Breast epithelium (tissue), 4 donors: ENCODE data around the gene FCRL6. TPM values are rescaled to one million over a fixed set of nuclear protein-coding genes. Genes with fewer than 3 reads are reported as not detected.
A peak's percentile ranks its signal among the peaks of the same experiment; 100 is the strongest.

Experiments used
- DNase-seq, 2 donors: peaks; one replicate each; pipeline ENCODE4 v3.0.0-alpha.2; 2019; ENCODE audit warnings: low spot score in 2 of 2
- H3K27ac ChIP-seq, 2 donors: fragments of 200-600 bp; sonication (generic) in 1 of 2; one replicate each; pipeline ENCODE4 v1.5.1; 2016 to 2019; ENCODE audit warnings: mild to moderate bottlenecking in 1 of 2
- H3K27me3 ChIP-seq, 2 donors: fragments of 200-600 bp; sonication (generic) in 1 of 2; one replicate each; pipeline versions ENCODE4 v1.5.1 to v1.6.0; 2017 to 2019; ENCODE audit warnings: control low read depth in 1 of 2, mild to moderate bottlenecking in 1 of 2
- H3K36me3 ChIP-seq: fragments of 200-600 bp; one replicate; pipeline ENCODE4 v1.5.1; 2019
- H3K4me1 ChIP-seq, 2 donors: fragments of 200-600 bp; sonication (generic); one replicate each; pipeline ENCODE4 v1.5.1; 2016 to 2019; ENCODE audit warnings: control low read depth in 1 of 2
- H3K4me3 ChIP-seq, 3 donors: fragments of 200-600 bp; sonication (generic); 1 replicate in 2 of 3; 2 replicates in 1 of 3; pipeline ENCODE4 v1.5.1; 2016 to 2019; ENCODE audit warnings: mild to moderate bottlenecking in 3 of 3, moderate library complexity in 2 of 3
- H3K9me3 ChIP-seq, 2 donors: fragments of 200-600 bp; sonication (generic) in 1 of 2; one replicate each; pipeline ENCODE4 v1.5.1; 2016 to 2019; ENCODE audit warnings: control low read depth in 1 of 2
- CTCF ChIP-seq, 3 donors: fragments of 450-650 bp; IDR thresholded peaks; one replicate each; pipeline ENCODE4 v1.5.1; 2016 to 2017; ENCODE audit warnings: antibody characterized with exemption in 3 of 3, mild to moderate bottlenecking in 3 of 3, moderate library complexity in 3 of 3
- POLR2A ChIP-seq: fragments of 450-650 bp; IDR thresholded peaks from one replicate; pipeline ENCODE4 v1.6.1; 2016; ENCODE audit warnings: antibody characterized with exemption, mild to moderate bottlenecking, moderate library complexity
- POLR2AphosphoS5 ChIP-seq, 3 donors: sonication (generic); formaldehyde crosslinking; IDR thresholded peaks; one replicate each; pipeline ENCODE4 v1.6.1; 2017; ENCODE audit warnings: antibody characterized with exemption in 3 of 3
- intact Hi-C: fragments of 100-400 bp; cut with DNase I; formaldehyde crosslinking; loops from one replicate; pipeline ENCODE4 v1.15.1; 2023; ENCODE audit warnings: low total_unique reads
- total RNA-seq, 3 donors: library from RNA; depleted of rRNA; stranded (reverse); fragments of >200 nt; gene quantifications; one replicate each; pipeline ENCODE4 v1.1.0, GENCODE V29; 2016

Gene FCRL6
- total RNA-seq, 3 donors from 2014 or later: 0.80 to 2.8 (median 0.98) TPM

- H3K4me1 ChIP-seq: no peaks in the 10 kb centered on the region
- TF ChIP-seq POLR2AphosphoS5 (IDR thresholded peaks at IDR 0.05) (no peak), POLR2A (no peak), CTCF (IDR thresholded peaks at IDR 0.05) (no peak)
- no peaks in the 10 kb centered on the region for H3K27me3 ChIP-seq
- no peak overlapping the region for H3K4me3 ChIP-seq
- no peaks in the 10 kb centered on the region for H3K9me3 ChIP-seq
- intact Hi-C loops: loop anchor here (2.0 kb wide), 1 partner anchor 43 kb away; no protein-coding TSS in a partner anchor
- no peaks in the 10 kb centered on the region for H3K36me3 ChIP-seq
- DNase-seq: no peak
- H3K27ac ChIP-seq: no peak overlapping the region
Measured at GRCh38 chr1:159851407-159851806, 49.2 kb downstream of the FCRL6 start.

GRCh38 chr1:159853417-159854115 is 51.4 kb downstream of the FCRL6 start:
- intact Hi-C loops: no loop called here
- H3K27me3 ChIP-seq: no peaks in the 10 kb centered on the region
- TF ChIP-seq POLR2AphosphoS5 (IDR thresholded peaks at IDR 0.05): no peak
- TF ChIP-seq CTCF (IDR thresholded peaks at IDR 0.05): no peak
- TF ChIP-seq POLR2A: no peak
- H3K9me3 ChIP-seq: no peaks in the 10 kb centered on the region
- no peaks in the 10 kb centered on the region for H3K36me3 ChIP-seq
- H3K27ac ChIP-seq: peak overlapping the region; percentile 95 to 97
- H3K4me3 ChIP-seq: peak overlapping the region; percentile 61 to 89 (median 77)
- no peak for DNase-seq
- H3K4me1 ChIP-seq: no peaks in the 10 kb centered on the region

- Histone ChIP-seq H3K36me3 (no peaks in the 10 kb centered on the region), H3K4me1 (no peaks in the 10 kb centered on the region), H3K4me3 (peak overlapping the region; percentile 61 to 89 (median 77)), H3K27ac (peak overlapping the region; percentile 95 to 97), H3K9me3 (no peaks in the 10 kb centered on the region), H3K27me3 (no peaks in the 10 kb centered on the region)
- intact Hi-C loops: no loop called here
- DNase-seq: peak; percentile 53 to 69
- TF ChIP-seq CTCF (IDR thresholded peaks at IDR 0.05): no peak
- TF ChIP-seq POLR2A: no peak
- TF ChIP-seq POLR2AphosphoS5 (IDR thresholded peaks at IDR 0.05): no peak
Measured at GRCh38 chr1:159854116-159854692, 52.0 kb downstream of the FCRL6 start.

- Histone ChIP-seq H3K4me3 (peak overlapping the region; percentile 61 to 89 (median 77)), H3K27me3 (no peaks in the 10 kb centered on the region), H3K36me3 (no peaks in the 10 kb centered on the region), H3K27ac (peak overlapping the region; percentile 95 to 97), H3K9me3 (no peaks in the 10 kb centered on the region), H3K4me1 (no peaks in the 10 kb centered on the region)
- DNase-seq: peak; percentile 67 to 79
- TF ChIP-seq POLR2AphosphoS5 (IDR thresholded peaks at IDR 0.05) (peak; percentile 46 to 65 (median 48)), CTCF (IDR thresholded peaks at IDR 0.05) (peak in 1 of 3 donors; percentile 12), POLR2A (no peak)
- intact Hi-C loops: no loop called here
Measured at GRCh38 chr1:159854693-159855192, 52.6 kb downstream of the FCRL6 start.

- no peaks in the 10 kb centered on the region for H3K36me3 ChIP-seq
- peak overlapping the region in 1 of 3 donors; percentile 77 for H3K4me3 ChIP-seq
- no peak for TF ChIP-seq POLR2AphosphoS5 (IDR thresholded peaks at IDR 0.05)
- TF ChIP-seq CTCF (IDR thresholded peaks at IDR 0.05): no peak
- TF ChIP-seq POLR2A: no peak
- H3K4me1 ChIP-seq: no peaks in the 10 kb centered on the region
- H3K9me3 ChIP-seq: no peaks in the 10 kb centered on the region
- intact Hi-C loops: no loop called here
- no peaks in the 10 kb centered on the region for H3K27me3 ChIP-seq
- peak overlapping the region in 1 of 2 donors; percentile 95 for H3K27ac ChIP-seq
- DNase-seq: no peak
Measured at GRCh38 chr1:159855709-159856108, 53.5 kb downstream of the FCRL6 start.
